Cardiac ventricle fibroblast (primary cell): ENCODE measurements around the gene CHAC2. TPM values are rescaled to one million over a fixed set of nuclear protein-coding genes. Genes with fewer than 3 reads are reported as not detected.

Experiments used
- total RNA-seq: library from RNA; depleted of rRNA; stranded (reverse); fragments of >200 nt; gene quantifications from 2 replicates; pipeline ENCODE4 v1.2.3, GENCODE V29; 2015

The CHAC2 gene
- total RNA-seq, result 0.34 and 2.3 TPM in 2 replicates

GRCh38 chr2:53767405-53768241 lies at the start of gene CHAC2:
Gene CHAC2, plus strand, starts transcription at chr2:53767804. Its CDS starts 83 bp downstream, at chr2:53767887.

GRCh38 chr2:53786705-53787613 lies 19.4 kb downstream of the CHAC2 start, which contains the start of the genes ASB3 and ERLEC1:
Gene ASB3, minus strand, starts transcription at chr2:53786953. Its CDS starts 21,381 bp downstream, at chr2:53765572.
Gene ERLEC1, plus strand, starts transcription at chr2:53787044. Its CDS starts 167 bp downstream, at chr2:53787211.

Other genes with a start within 250 kb of the CHAC2 start
- 10.1 and 10.7 TPM in 2 replicates for gene ASB3, start 19.1 kb downstream of the CHAC2 start, total RNA-seq
- gene ERLEC1, start 19.2 kb downstream of the CHAC2 start, total RNA-seq, result 53.9 and 60.6 TPM in 2 replicates
- gene GPR75, start 92.2 kb downstream of the CHAC2 start, total RNA-seq, result 0.05 and 0.25 TPM in 2 replicates
- gene PSME4, start 203.2 kb downstream of the CHAC2 start, total RNA-seq, result 16.6 and 18.3 TPM in 2 replicates